Measurements from ENCODE around the gene ITSN2. TPM values are rescaled to one million over a fixed set of nuclear protein-coding genes. Genes with fewer than 3 reads are reported as not detected.

The ITSN2 gene
- total RNA-seq, 6 experiments from 2014 or later = 22.6 to 34.1 (median 28.9) TPM

DNA sequence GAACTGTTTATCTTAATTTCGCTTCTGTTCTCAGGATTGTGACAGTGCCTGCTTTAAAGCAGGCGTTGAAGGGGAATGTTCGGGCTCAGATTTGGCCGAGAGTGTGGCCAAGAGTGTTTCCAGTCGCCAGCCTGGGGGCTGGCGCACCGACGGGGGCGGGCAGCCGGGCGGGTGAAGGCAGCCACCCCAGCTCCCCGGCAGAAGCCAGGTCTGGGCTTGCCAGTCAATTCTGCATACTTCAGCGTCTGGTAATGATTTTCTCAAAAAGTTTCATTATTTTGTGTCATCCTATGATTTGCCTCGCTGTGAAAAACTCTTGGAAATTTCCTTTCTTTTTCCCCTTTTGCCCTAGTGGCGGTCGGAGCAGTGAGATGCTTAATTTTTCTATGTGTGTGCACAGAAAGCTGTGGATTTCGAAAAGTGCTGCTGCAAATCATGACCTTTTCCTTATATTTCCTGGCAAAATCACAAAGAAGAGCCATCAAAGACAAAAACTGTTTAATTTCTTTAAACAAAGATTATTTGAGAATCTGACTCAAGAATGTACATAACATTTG, 184.6 kb downstream of the ITSN2 start:
- intact Hi-C loops (cut with DNase I) = no loop called here
- TF ChIP-seq, protein P1, sequence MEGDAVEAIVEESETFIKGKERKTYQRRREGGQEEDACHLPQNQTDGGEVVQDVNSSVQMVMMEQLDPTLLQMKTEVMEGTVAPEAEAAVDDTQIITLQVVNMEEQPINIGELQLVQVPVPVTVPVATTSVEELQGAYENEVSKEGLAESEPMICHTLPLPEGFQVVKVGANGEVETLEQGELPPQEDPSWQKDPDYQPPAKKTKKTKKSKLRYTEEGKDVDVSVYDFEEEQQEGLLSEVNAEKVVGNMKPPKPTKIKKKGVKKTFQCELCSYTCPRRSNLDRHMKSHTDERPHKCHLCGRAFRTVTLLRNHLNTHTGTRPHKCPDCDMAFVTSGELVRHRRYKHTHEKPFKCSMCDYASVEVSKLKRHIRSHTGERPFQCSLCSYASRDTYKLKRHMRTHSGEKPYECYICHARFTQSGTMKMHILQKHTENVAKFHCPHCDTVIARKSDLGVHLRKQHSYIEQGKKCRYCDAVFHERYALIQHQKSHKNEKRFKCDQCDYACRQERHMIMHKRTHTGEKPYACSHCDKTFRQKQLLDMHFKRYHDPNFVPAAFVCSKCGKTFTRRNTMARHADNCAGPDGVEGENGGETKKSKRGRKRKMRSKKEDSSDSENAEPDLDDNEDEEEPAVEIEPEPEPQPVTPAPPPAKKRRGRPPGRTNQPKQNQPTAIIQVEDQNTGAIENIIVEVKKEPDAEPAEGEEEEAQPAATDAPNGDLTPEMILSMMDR (IDR thresholded peaks at IDR 0.05) = no peak
- no peak for TF ChIP-seq POLR2A (IDR thresholded peaks at IDR 0.05)
- H3K27ac ChIP-seq = no peak overlapping the region
- H3K4me1 ChIP-seq = no peaks in the 10 kb centered on the region
- no peaks in the 10 kb centered on the region for H3K9me3 ChIP-seq
- no peaks in the 10 kb centered on the region for H3K27me3 ChIP-seq
- ATAC-seq (no peak), DNase-seq (no peak)
- H3K36me3 ChIP-seq = no peaks in the 10 kb centered on the region
- no peak overlapping the region for H3K4me3 ChIP-seq
- WGBS (ENCODE audit: insufficient coverage, low coverage, low lambda C conversion rate, missing lambda C conversion rate) = 81% methylated on average over 13 of the region's 17 CpGs

DNA sequence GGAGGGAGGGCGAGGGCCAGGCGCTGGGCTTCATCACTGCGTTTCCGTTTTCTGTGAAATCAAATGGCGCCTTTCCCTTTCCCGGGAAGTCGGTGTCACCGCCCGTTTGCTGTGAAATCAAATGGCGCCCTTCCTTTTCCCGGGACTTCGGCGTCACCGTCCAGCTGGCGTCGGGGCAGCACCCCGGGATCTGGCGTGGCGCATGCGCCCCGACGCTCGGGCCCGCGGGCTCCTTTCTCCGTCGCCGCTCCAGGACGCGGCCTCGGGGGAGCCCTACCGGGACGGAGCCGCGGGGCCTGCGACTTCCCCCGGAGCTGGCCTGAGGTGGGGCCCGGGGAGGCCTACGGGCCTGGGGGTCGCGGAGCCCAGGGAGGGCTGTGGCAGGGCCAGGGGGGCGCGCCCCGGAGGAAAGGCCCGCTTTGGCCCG, 185.5 kb downstream of the ITSN2 start, which contains the start of gene FAM228A:
Gene FAM228A, plus strand, starts transcription at position 203 of the 427 bp plus-strand sequence. CDS start 428 bp downstream, outside the sequence.
- Histone ChIP-seq H3K9me3 (no peaks in the 10 kb centered on the region), H3K36me3 (no peaks in the 10 kb centered on the region), H3K4me3 (no peak within 1 kb of the TSS), H3K27me3 (no peaks in the 10 kb centered on the region), H3K27ac (peak within 1 kb of the TSS in 1 of 3 donors; percentile 33), H3K4me1 (no peaks in the 10 kb centered on the region)
- DNase-seq = no peak
- intact Hi-C loops (cut with DNase I) = no loop called here
- TF ChIP-seq, protein P1 (IDR thresholded peaks at IDR 0.05) = no peak
- TF ChIP-seq POLR2A (IDR thresholded peaks at IDR 0.05) = no peak
- WGBS (ENCODE audit: insufficient coverage, low coverage, low lambda C conversion rate, missing lambda C conversion rate) = 19% methylated on average over 14 of the region's 46 CpGs
- ATAC-seq = peak in 1 of 4 donors; percentile 36

DNA sequence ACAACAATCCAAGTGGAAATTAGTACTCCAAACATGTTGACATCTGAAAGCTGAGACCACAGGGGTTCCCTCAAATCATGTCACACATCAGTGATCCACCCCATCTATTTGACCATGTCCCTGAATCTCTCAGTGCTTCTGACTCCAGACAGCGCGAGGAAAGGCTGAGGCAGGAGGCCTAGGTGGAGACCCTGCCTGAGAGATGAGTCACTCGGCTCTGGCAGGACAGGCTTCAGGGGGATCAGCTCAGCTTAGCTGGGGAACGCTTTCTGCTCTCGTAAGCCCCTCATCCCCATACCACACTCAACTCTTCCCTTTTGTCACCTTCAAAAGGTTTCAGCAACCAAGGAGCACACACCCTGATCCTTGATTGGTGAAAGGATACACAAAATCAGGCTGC, 191.3 kb downstream of the ITSN2 start:
- Histone ChIP-seq H3K4me1 (no peaks in the 10 kb centered on the region), H3K36me3 (no peaks in the 10 kb centered on the region), H3K4me3 (no peak overlapping the region), H3K9me3 (no peaks in the 10 kb centered on the region), H3K27ac (no peak overlapping the region), H3K27me3 (no peaks in the 10 kb centered on the region)
- WGBS (ENCODE audit: insufficient coverage, low coverage, low lambda C conversion rate, missing lambda C conversion rate) = no CpG with 5 or more reads among the region's 5 CpGs
- TF ChIP-seq POLR2A (IDR thresholded peaks at IDR 0.05) = no peak
- TF ChIP-seq, protein P1 (IDR thresholded peaks at IDR 0.05) = no peak
- intact Hi-C loops (cut with DNase I) = no loop called here
- DNase-seq (no peak), ATAC-seq (no peak)

DNA sequence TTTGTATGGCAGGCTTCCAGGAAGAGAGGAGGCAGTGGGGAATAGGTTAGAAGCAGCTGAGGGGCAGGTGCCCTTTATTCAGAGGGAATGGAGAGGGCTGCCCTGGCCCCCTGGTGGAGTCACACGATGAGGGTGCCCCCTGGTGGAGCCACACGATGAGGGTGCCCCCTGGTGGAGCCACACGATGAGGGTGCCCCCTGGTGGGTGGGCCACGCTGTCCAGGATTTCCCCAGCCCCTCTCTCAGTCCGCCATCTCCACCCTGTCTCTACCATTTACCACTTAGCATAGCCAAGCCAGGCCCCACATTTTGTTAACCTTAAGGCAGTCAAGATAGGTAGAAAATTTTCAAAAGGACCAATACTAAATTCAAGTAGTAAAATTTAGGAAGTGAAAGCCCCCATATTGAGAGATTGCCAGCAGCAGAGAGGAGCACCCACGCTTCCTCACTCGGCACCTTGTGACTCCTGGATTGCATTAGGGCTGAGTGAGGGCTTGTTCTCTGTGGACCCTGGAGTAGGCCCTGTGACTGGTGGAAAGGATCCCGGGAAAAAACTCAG, 195.8 kb downstream of the ITSN2 start:
- no peak for TF ChIP-seq POLR2A (IDR thresholded peaks at IDR 0.05)
- TF ChIP-seq, protein P1 (IDR thresholded peaks at IDR 0.05) = peak; percentile 41 to 58 (median 45)
- Histone ChIP-seq H3K4me1 (no peaks in the 10 kb centered on the region), H3K27ac (no peak overlapping the region), H3K9me3 (no peaks in the 10 kb centered on the region), H3K4me3 (no peak overlapping the region), H3K36me3 (no peaks in the 10 kb centered on the region), H3K27me3 (no peaks in the 10 kb centered on the region)
- intact Hi-C loops (cut with DNase I) = no loop called here
- DNase-seq (peak in 1 of 3 donors; percentile 41), ATAC-seq (peak; percentile 52 to 80 (median 72))
- 88% methylated on average over 4 of the region's 8 CpGs for WGBS (ENCODE audit: insufficient coverage, low coverage, low lambda C conversion rate, missing lambda C conversion rate)

Data from right lobe of liver (tissue), 6 donors.